MM.1S (cell line): Measurements from ENCODE around the gene ZMYND15.

Experiments
- DNase-seq: peaks from one replicate; pipeline ENCODE4 v3.0.0-alpha.2; 2015
- H2AFZ ChIP-seq: fragments of 300-600 bp; sonication (generic); 2 replicates; pipeline ENCODE4 v1.6.0; 2016; ENCODE audit warnings: antibody characterized with exemption, low read length
- H3F3A ChIP-seq: fragments of 300-600 bp; sonication (generic); 2 replicates; pipeline ENCODE4 v1.6.1; 2016; ENCODE audit warnings: mild to moderate bottlenecking, antibody characterized with exemption, low read length, moderate library complexity, mixed read lengths; ENCODE audit not compliant: insufficient read depth
- H3K27ac ChIP-seq: fragments of 300-600 bp; sonication (generic); 2 replicates; pipeline ENCODE4 v1.5.1; 2016; ENCODE audit warnings: mild to moderate bottlenecking, low read length
- H3K27me3 ChIP-seq: fragments of 300-600 bp; sonication (generic); replicated peaks from 2 replicates; pipeline ENCODE4 v1.6.0; 2016; ENCODE audit warnings: low read length; ENCODE audit not compliant: insufficient read depth
- H3K36me3 ChIP-seq: fragments of 300-600 bp; sonication (generic); replicated peaks from 2 replicates; pipeline ENCODE4 v1.6.1; 2016; ENCODE audit warnings: mild to moderate bottlenecking, low read length, mixed read lengths; ENCODE audit not compliant: insufficient read depth
- H3K4me1 ChIP-seq: fragments of 300-600 bp; sonication (generic); 2 replicates; pipeline ENCODE4 v1.6.1; 2016; ENCODE audit warnings: low read length, mixed read lengths
- H3K4me2 ChIP-seq: fragments of 300-600 bp; sonication (generic); 2 replicates; pipeline ENCODE4 v1.6.0; 2016; ENCODE audit warnings: low read depth, low read length
- H3K4me3 ChIP-seq: fragments of 300-600 bp; sonication (generic); 2 replicates; pipeline ENCODE4 v1.5.1; 2016; ENCODE audit warnings: low read length, mixed read lengths
- H3K79me2 ChIP-seq: fragments of 300-600 bp; sonication (generic); 2 replicates; pipeline ENCODE4 v1.6.1; 2016; ENCODE audit warnings: mixed run types, low read length, mixed read lengths
- H3K9ac ChIP-seq: fragments of 300-600 bp; sonication (generic); 2 replicates; pipeline ENCODE4 v1.6.1; 2016; ENCODE audit warnings: low read length, mixed read lengths
- H3K9me2 ChIP-seq: fragments of 300-600 bp; sonication (generic); replicated peaks from 2 replicates; pipeline ENCODE4 v1.6.1; 2016; ENCODE audit warnings: mild to moderate bottlenecking, low read length, mixed read lengths; ENCODE audit not compliant: insufficient read depth
- H3K9me3 ChIP-seq: fragments of 300-600 bp; sonication (generic); replicated peaks from 2 replicates; pipeline ENCODE4 v1.6.1; 2016; ENCODE audit warnings: mild to moderate bottlenecking, low read length, mixed read lengths; ENCODE audit not compliant: insufficient read depth
- H4K20me1 ChIP-seq: fragments of 300-600 bp; sonication (generic); 2 replicates; pipeline ENCODE4 v1.6.1; 2016; ENCODE audit warnings: mild to moderate bottlenecking, low read length, moderate library complexity, mixed read lengths; ENCODE audit not compliant: insufficient read depth
- CTCF ChIP-seq: fragments of 300-600 bp; sonication (generic); IDR thresholded peaks from 2 replicates; pipeline ENCODE4 v1.5.1; 2016; ENCODE audit warnings: antibody characterized with exemption, low read length, mixed read lengths
- EZH2 ChIP-seq: fragments of 300-600 bp; sonication (generic); optimal IDR thresholded peaks from 2 replicates; pipeline ENCODE3; 2017; ENCODE audit warnings: low read depth, mild to moderate bottlenecking, antibody characterized with exemption, low read length, mixed read lengths
- EZH2phosphoT487 ChIP-seq: fragments of 300-600 bp; sonication (generic); IDR thresholded peaks from 2 replicates; pipeline ENCODE4 v1.6.1; 2018; ENCODE audit warnings: antibody characterized with exemption, low read length

The ZMYND15 gene

GRCh38 chr17:4740025-4740351, 355 bp downstream of the ZMYND15 start:
- no peak overlapping the region for H3K9ac ChIP-seq
- no peaks in the 10 kb centered on the region for H3K9me2 ChIP-seq
- H3K4me1 ChIP-seq = peaks cover 10% of the 10 kb centered on the region
- H2AFZ ChIP-seq = no peak overlapping the region
- H3K27ac ChIP-seq = no peak overlapping the region
- H3K36me3 ChIP-seq = no peaks in the 10 kb centered on the region
- no peak for DNase-seq
- peak overlapping the region; percentile 88; the same call in 1 of the 2 replicates for H3K4me3 ChIP-seq
- no peaks in the 10 kb centered on the region for H4K20me1 ChIP-seq
- peak overlapping the region; percentile 100; the same call in 1 of the 2 replicates for H3K4me2 ChIP-seq
- no peaks in the 10 kb centered on the region for H3K79me2 ChIP-seq
- H3K27me3 ChIP-seq = peaks cover 16% of the 10 kb centered on the region; the same call in 1 of the 2 replicates
- no peaks in the 10 kb centered on the region for H3K9me3 ChIP-seq
- peaks cover 10% of the 10 kb centered on the region for H3F3A ChIP-seq
- no peak for TF ChIP-seq EZH2phosphoT487
- no peak for TF ChIP-seq CTCF
- TF ChIP-seq EZH2 = no peak

- Histone ChIP-seq H3K79me2 (no peaks in the 10 kb centered on the region), H3K4me2 (no peak overlapping the region), H2AFZ (no peak overlapping the region), H3K9me2 (no peaks in the 10 kb centered on the region), H3F3A (peaks cover 10% of the 10 kb centered on the region), H3K27me3 (peaks cover 16% of the 10 kb centered on the region; the same call in 1 of the 2 replicates), H3K9ac (no peak overlapping the region), H3K27ac (no peak overlapping the region), H3K9me3 (no peaks in the 10 kb centered on the region), H3K4me3 (no peak overlapping the region), H3K36me3 (no peaks in the 10 kb centered on the region), H4K20me1 (no peaks in the 10 kb centered on the region), H3K4me1 (peaks cover 10% of the 10 kb centered on the region)
- no peak for DNase-seq
- TF ChIP-seq EZH2phosphoT487 = no peak
- no peak for TF ChIP-seq EZH2
- no peak for TF ChIP-seq CTCF
Measured at GRCh38 chr17:4740584-4740983, 951 bp downstream of the ZMYND15 start.

GRCh38 chr17:4741544-4741943, 1.9 kb downstream of the ZMYND15 start:
- no peak overlapping the region for H3K4me3 ChIP-seq
- H3K36me3 ChIP-seq = no peaks in the 10 kb centered on the region
- H3K27ac ChIP-seq = no peak overlapping the region
- peaks cover 16% of the 10 kb centered on the region; the same call in 1 of the 2 replicates for H3K27me3 ChIP-seq
- no peaks in the 10 kb centered on the region for H3K9me2 ChIP-seq
- no peak for DNase-seq
- no peaks in the 10 kb centered on the region for H3K9me3 ChIP-seq
- no peak overlapping the region for H3K9ac ChIP-seq
- H3K4me1 ChIP-seq = peaks cover 10% of the 10 kb centered on the region
- H4K20me1 ChIP-seq = no peaks in the 10 kb centered on the region
- peaks cover 10% of the 10 kb centered on the region for H3F3A ChIP-seq
- TF ChIP-seq EZH2 = no peak
- no peak for TF ChIP-seq CTCF
- no peak for TF ChIP-seq EZH2phosphoT487
- no peaks in the 10 kb centered on the region for H3K79me2 ChIP-seq
- no peak overlapping the region for H3K4me2 ChIP-seq
- H2AFZ ChIP-seq = no peak overlapping the region
